OCI-LY1 (cell line): ENCODE results near the gene SLC1A2.

ENCODE experiments used
- CTCF ChIP-seq: fragments of 200-600 bp; sonication (generic), shearing (Covaris generic); IDR thresholded peaks from 2 replicates; pipeline ENCODE4 v1.5.1; 2017; ENCODE audit warnings: mild to moderate bottlenecking, antibody characterized with exemption, low read length, moderate library complexity, mixed read lengths
- EZH2 ChIP-seq: fragments of 200-600 bp; sonication (generic), shearing (Covaris generic); IDR thresholded peaks from 2 replicates; pipeline ENCODE4 v1.8.0; 2017; ENCODE audit warnings: borderline replicate concordance, mixed run types, mild to moderate bottlenecking, antibody characterized with exemption, low read length, moderate library complexity, mixed read lengths

- TF ChIP-seq CTCF (no peak), EZH2 (no peak)
Observed at GRCh38 chr11:35250192-35250591, 169.2 kb downstream of the SLC1A2 start.
